ENCODE results near the gene NCAM1. TPM values are rescaled to one million over a fixed set of nuclear protein-coding genes. Genes with fewer than 3 reads are reported as not detected.

Gene NCAM1
- total and polyA plus RNA-seq, 9 of the 15 experiments (the other 6 are each of a cell fraction or from before 2014, with no cell fraction given), result 0.09 to 0.23 TPM; not detected in 7

- TF ChIP-seq MNT (conservative IDR thresholded peaks at IDR 0.05) (no peak), L3MBTL2 (IDR thresholded peaks at IDR 0.05) (no peak), CUX1 (CRISPR knock-in tag; IDR thresholded peaks at IDR 0.05) (no peak)
Measured at GRCh38 chr11:113289431-113290187, 328.4 kb downstream of the NCAM1 start (continued).

Measured in K562 (cell line).